HG02973 (cell line): ENCODE results near the gene VAMP7.
"Not testable (repeated sequence)": the region's sequence is repeated elsewhere in the genome, so short reads cannot be mapped to it uniquely, and the experiment has no call there.

Experiments used
- ATAC-seq: cut with Tn5 transposase; IDR thresholded peaks from one replicate; pipeline ENCODE4 v1.9.1; 2021; ENCODE audit warnings: moderate library complexity; ENCODE audit not compliant: unreplicated experiment

The VAMP7 gene

GRCh38 chrX:155900765-155901164, 19.6 kb downstream of the VAMP7 start:
- ATAC-seq, result no peak

GRCh38 chrX:155907661-155908060, 26.5 kb downstream of the VAMP7 start:
- ATAC-seq, result not testable (repeated sequence)

- no peak for ATAC-seq
Measured at GRCh38 chrX:155923200-155923599, 42.1 kb downstream of the VAMP7 start.

- ATAC-seq, result not testable (repeated sequence)
Measured at GRCh38 chrX:155930852-155931618, 49.9 kb downstream of the VAMP7 start.

- ATAC-seq, result no peak
Measured at GRCh38 chrX:155938132-155938531, 57.0 kb downstream of the VAMP7 start.

- no peak for ATAC-seq
Measured at GRCh38 chrX:155949098-155949497, 68.0 kb downstream of the VAMP7 start.

- ATAC-seq, result no peak
Measured at GRCh38 chrX:155951237-155951789, 70.2 kb downstream of the VAMP7 start.

GRCh38 chrX:155953055-155953454, 71.9 kb downstream of the VAMP7 start:
- ATAC-seq, result no peak

- no peak for ATAC-seq
Measured at GRCh38 chrX:155954793-155955192, 73.6 kb downstream of the VAMP7 start.

- no peak for ATAC-seq
Measured at GRCh38 chrX:155956099-155956498, 75.0 kb downstream of the VAMP7 start.

- no peak for ATAC-seq
Measured at GRCh38 chrX:155956649-155957048, 75.5 kb downstream of the VAMP7 start.

- ATAC-seq, result no peak
Measured at GRCh38 chrX:155957843-155958242, 76.7 kb downstream of the VAMP7 start.

- ATAC-seq, result no peak
Measured at GRCh38 chrX:155959018-155959587, 78.0 kb downstream of the VAMP7 start.

- ATAC-seq, result no peak
Measured at GRCh38 chrX:155962906-155963305, 81.8 kb downstream of the VAMP7 start.

GRCh38 chrX:155966876-155967275, 85.7 kb downstream of the VAMP7 start:
- ATAC-seq, result no peak

- no peak for ATAC-seq
Measured at GRCh38 chrX:155967653-155968325, 86.6 kb downstream of the VAMP7 start.

- ATAC-seq, result no peak
Measured at GRCh38 chrX:155968326-155968661, 87.1 kb downstream of the VAMP7 start.

GRCh38 chrX:155968791-155969190, 87.6 kb downstream of the VAMP7 start:
- ATAC-seq, result no peak

GRCh38 chrX:155971658-155972057, 90.5 kb downstream of the VAMP7 start:
- not testable (repeated sequence) for ATAC-seq

GRCh38 chrX:155972241-155972640, 91.1 kb downstream of the VAMP7 start:
- not testable (repeated sequence) for ATAC-seq

- ATAC-seq, result no peak
Measured at GRCh38 chrX:155983326-155983725, 102.2 kb downstream of the VAMP7 start.

GRCh38 chrX:155985208-155985607, 104.1 kb downstream of the VAMP7 start:
- ATAC-seq, result no peak
